NCI-H82 treated with DMSO at 0.1 percent for 48 hours (cell line): Measurements from ENCODE around the gene ARHGAP5.
A peak's percentile ranks its signal among the peaks of the same experiment; 100 is the strongest.

Experiments used
- DNase-seq: peaks from one replicate; lab custom pipeline; 2025; ENCODE audit not compliant: unreplicated experiment; lab: John Stamatoyannopoulos, UW

The ARHGAP5 gene

DNA sequence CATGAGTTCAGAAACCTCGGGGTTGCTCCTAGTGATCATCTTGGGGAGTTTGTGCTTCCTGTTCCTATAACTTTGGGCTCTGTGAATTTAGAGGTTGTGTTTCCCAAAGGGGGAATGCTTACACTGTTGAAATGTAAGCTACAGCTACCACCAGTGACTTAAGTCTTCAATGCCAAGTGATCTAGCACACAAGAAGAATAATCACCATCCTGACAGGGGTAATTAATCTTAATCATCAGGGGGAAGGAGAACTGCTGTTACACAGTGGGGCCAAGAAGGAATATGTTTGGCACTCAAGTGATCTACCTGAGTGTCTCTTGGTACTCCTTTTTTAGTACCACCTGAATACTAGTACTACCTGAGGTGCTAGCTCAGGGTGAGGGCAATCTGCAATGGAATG is 89.8 kb downstream of the ARHGAP5 start:
- no peak for DNase-seq

- DNase-seq: no peak
These were observed 90.8 kb downstream of the ARHGAP5 start for GRCh38 chr14:32167907-32168306.

DNA sequence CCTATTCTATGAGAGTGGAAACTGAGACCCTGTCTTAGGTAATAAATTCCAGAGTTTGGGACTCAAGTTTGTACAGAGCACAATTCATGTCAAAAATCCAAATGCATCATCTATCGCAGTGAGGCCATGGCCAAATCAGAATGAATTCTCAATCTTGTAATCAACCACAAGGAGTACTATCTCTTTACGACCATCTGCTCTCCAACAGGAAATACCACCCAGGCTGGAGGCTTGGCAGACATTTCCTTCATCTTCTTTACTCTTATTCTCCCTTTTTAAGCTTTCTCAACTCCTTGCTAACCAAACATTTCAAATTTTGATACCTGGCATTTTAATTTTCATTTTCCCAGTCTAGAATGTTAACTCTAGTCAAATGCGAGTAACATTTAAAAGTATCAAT is 92.1 kb downstream of the ARHGAP5 start:
- DNase-seq: no peak

DNA sequence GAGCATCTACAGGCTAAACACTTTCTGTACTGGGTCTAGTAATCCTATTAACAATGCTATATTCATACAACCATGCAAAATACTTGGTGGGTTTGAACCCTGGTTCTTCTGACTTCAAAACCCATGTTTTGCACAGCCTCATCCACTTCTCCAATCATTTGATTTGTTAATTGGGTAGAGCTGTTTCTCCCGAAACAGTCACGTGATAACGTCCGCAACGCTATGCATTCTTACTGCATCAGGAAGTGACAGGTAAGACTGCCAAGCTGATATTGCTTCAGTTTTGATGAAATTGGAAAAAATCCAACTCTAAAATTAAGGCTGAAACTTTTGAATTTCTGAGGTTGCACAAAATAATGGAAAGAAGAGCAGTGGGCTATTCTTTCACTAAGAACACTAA is 94.4 kb downstream of the ARHGAP5 start:
- no peak for DNase-seq

DNA sequence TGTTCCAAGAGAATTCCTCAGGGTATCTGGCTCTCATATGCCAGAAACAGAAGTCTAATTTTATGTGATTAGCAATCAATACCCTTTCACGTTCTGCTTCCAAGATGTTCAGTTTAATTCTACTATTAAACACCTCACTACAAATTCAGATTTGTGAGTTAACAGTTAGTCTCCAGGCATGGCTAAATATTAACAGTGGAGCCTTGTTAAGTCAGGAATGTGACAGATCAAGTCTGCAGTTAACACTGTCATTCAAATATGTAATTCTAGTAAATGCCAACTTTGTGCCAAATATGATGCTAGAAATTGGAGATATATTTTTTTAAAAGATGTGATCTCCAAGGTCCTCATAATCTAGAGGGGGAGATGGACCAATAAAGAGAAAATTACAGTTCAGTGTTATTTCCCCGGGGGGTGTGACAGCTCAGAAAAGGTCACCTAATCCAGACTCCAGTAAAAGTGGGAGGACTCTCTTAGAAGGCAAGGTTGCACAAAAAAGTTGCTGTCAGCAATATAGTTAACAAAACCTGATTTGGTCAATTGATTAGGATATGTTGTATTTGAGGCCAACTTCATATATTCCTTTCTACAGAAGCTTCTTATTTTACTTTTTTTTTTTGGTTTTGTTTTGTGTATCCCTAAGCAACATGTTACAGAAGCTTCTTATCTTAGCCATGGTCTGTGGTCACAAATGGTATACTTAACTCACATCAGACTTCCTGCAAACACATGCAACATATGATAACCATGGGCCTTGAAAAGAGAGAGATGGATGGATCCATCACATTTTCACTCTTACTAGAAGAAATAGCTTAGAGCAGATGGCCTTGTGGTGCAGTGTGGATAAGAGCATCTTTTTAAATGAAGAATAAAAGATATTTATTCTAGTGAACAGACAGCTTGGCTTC is 106.3 kb downstream of the ARHGAP5 start:
- DNase-seq: no peak

- no peak for DNase-seq
These were observed 108.0 kb downstream of the ARHGAP5 start for GRCh38 chr14:32185097-32185496.

DNA sequence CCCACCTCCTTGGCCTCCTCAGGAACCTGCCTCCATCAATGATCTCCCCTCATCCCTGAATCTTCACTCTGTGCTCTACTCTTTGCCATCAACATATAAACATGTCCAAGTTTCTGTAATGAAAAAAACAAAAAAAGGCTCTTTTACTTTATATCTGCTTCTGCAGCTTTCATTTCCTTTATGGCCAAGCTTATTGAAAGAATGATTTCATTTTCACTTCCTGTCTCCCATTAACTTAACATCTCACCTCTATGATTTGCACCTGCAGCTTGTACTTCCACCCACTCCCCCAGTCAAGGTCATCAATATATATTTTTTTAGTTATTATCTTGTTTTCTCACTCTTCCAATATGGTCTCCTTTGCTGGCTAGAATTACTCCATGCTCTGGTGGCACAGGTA is 109.1 kb downstream of the ARHGAP5 start:
- no peak for DNase-seq

DNA sequence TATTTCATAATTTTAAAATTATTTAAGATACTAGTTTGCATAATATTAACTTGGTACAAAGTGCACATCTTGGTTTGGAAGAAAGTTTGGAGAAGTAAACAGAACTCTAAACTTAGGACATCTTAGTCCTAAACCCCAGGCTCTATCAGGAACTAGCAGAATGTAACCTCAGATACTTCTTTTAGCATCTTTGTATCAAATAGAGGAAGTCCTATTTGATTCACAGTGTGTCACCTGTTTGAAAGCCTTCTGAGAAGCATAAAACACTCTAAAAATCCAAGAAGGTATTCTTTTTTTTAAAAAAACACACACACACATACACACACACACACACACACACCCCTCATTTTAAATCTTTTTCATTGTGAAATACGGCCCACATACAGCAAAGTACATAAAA is 112.7 kb downstream of the ARHGAP5 start:
- no peak for DNase-seq

- no peak for DNase-seq
These were observed 113.6 kb downstream of the ARHGAP5 start for GRCh38 chr14:32190673-32191072.

DNA sequence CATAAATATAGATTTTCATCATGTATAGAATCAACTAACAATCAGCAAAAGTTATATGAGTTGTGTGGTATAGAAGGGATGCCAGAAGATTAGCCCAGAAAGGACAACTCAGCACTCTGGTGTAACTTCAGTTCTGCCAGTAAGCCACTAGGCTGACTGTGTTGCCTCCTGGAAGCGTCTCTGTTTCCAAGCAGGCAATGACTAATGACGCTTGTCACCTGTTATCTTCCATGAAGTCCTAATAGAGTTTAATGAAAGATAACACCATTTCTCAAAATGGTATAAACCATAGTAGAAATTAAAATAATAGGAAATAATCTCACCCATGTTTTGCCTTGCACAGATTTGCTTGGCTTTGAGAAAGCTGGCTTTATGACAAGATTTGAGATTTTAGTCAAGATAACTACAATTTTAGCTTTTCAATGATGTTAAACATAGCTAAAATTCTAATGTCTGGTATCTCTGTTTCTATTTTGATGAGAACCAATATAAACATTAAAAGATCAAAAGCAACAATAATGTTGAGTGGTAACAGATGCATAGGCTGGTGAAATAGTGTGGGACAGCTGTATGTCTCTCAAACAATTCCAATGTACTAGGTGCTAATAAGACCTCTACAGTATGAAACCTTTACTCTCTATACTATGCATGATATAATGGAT is 115.7 kb downstream of the ARHGAP5 start:
- no peak for DNase-seq

DNA sequence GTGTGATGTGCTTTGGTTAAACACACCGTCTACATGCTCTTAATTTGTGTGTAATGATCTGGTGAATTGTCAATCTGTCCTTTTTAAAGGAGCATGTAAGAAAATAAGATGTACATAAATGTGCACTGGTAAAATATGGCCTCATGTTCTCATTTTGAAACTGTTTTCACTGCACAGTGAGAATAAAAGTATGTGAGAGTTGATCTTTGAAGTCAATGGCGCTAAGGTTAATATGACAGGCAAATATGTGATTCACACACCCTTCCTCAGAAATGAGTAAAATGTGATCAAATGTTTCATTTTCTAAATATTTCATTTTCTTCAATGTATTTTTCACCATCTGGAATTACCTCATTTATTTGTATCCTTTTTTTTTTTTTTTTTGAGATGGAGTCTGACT is 116.4 kb downstream of the ARHGAP5 start:
- DNase-seq: no peak

DNA sequence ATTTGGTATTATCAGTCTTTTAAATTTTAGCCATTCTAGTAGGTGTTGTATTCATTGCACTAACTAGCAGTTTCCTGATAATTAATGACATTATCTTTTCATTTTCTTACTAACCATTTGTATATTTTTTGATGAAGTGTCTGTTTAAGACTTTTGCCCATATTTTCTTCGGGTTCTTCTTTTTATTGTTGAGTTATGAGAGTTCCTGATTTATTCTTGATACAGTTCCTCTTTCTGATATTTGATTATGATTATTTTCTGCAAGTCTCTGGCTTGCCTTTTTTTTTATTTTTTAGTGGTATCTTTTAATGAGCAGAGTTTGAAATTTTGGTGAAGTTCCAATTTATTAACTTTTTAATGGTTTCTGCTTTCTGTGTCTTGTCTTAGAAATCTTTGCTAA is 118.5 kb downstream of the ARHGAP5 start:
- no peak for DNase-seq

GRCh38 chr14:32197919-32198318 is 120.8 kb downstream of the ARHGAP5 start:
- no peak for DNase-seq

DNA sequence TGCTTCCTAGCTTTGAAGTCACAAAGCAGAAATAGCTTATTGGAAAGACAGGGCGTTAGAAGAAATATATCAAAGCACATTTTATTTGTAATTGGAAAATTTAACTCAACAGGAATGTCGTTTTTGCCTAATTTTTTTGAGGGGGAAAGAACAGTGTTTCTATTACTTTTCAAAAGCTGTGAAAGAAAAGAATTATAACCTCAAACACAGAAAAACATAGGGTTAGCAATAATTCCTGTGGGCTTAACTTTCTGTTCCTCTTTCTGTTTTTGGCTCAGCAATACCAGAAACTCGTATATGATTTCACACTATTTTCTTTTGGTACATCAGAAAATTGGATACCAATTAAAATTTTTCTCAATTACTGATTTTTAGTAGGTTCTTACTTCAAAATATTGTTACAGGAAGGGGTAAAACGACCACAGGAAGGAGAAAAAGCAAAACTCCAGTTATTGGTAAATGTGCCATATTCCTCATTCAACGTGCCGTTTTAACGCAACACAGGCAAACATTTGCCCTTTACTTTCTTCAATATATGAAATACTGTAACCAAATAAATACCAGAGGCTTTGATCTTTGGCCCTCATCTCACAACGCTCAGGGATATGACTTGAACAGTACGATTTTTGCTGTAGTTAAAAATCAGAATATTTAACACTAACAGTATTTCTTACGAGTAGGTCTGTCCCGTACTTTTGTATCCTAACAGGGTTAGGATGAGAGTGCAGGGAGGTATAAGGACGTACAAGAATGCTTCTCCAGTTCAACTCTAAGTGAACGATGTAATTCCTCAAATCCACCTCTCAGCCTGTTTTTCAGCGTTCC is 123.5 kb downstream of the ARHGAP5 start:
- DNase-seq: no peak

- DNase-seq: peak; percentile 62
These were observed 124.2 kb downstream of the ARHGAP5 start for GRCh38 chr14:32201193-32201815.

DNA sequence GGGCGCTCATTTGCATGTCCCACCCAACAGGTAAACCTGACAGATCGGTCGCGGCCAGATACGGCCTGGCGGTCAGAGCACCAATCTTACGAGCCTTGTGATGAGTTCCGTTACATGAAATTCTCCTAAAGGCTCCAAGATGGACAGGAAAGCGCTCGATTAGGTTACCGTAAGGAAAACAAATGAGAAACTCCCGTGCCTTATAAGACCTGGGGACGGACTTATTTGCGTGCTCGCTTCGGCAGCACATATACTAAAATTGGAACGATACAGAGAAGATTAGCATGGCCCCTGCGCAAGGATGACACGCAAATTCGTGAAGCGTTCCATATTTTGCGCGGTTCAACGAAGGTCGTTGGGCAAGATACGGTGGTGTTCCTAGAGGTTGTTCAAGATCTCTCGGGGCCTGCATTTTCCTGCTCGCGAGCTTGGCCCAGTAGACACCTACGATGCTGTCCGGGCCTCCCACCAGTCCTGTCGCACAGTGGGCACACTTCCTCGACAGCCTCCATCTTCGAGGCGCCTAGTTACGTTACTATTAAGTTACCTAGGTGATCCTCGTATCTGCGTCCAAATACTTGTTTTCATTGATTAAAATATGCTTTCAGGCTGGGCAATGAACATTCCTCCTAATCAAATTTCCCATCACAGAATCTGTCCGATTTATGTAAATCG is 124.8 kb downstream of the ARHGAP5 start, which contains the start of gene RNU6-7:
Gene RNU6-7 (plus strand): TSS at position 230 of the 675 bp plus-strand sequence.
- peak; percentile 44 for DNase-seq

DNA sequence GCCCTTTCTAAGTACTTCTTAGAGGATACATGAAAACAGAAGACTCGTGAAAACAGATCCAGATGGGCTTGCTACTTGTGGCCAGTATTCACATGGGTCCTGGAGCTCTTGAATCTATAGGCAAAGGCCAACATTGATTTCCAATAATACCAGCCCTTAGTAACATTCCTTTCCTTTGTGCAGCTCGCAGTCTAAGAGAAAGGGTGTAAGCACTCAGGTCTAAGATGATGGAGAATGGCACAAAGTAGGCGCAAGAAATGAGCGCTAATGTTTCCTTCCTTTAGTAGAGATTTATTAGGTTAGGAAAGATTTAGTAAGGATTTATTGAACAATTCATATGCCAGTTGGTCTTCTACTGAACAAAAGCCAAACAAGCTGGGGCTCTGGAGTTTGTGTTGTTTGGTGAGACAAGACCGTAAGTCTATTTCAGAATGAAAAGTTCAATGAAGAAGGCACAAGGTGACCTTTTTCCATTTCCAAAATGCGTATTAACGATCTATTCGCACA is 125.4 kb downstream of the ARHGAP5 start:
- peak; percentile 33 for DNase-seq

DNA sequence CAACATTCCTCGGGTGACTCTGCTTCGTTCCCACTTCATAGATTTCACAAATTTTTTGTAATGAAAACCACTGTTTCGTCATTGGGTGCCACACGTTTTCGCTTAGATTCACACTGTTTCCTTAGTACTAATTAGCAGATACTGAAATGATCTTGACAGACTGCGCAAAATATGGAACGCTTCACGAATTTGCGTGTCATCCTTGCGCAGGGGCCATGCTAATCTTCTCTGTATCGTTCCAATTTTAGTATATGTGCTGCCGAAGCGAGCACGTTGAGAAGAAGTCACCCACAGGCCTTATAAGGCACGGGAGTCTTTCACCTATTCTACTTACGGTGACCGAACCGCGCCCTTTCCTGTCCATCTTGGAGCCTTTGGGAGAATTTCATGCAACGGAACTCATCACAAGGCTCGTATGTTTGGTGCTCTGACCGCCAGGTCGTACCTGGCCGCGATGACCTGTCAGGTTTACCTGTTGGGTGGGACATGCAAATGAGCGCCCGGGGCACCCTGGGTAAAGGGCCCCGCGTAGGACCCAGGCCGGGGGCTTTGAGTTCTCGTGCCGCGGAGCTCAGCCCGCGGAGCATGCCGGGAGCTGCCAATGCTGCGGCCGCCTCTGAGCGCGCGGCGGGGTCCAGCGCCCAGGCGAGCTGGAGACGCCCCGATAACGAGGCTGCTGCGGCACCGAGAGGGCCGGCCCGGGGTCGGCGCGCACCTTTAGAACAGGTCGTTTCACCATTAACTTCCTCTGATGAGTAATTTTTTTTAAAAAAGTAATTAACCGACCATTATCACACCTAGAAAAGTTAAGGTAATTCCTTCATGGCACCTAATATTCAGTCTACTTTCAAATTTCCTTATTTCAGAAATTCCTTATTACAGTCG is 126.1 kb downstream of the ARHGAP5 start, which contains the start of gene RNU6-8:
Gene RNU6-8 (minus strand): TSS at position 272 of the 885 bp plus-strand sequence.
- DNase-seq: peak; percentile 56

GRCh38 chr14:32203928-32204357 is 126.8 kb downstream of the ARHGAP5 start:
- no peak for DNase-seq
